HepG2 (cell line): Measurements from ENCODE around the gene TTBK1. TPM values are rescaled to one million over a fixed set of nuclear protein-coding genes. Genes with fewer than 3 reads are reported as not detected.
A peak's percentile ranks its signal among the peaks of the same experiment; 100 is the strongest.

Experiments
- ARID2 ChIP-seq: sonication (generic); formaldehyde crosslinking; IDR thresholded peaks from 2 replicates; pipeline ENCODE4 v1.8.1; 2022; ENCODE audit warnings: mild to moderate bottlenecking, missing genetic modification reagents, borderline replicate concordance
- GFI1 ChIP-seq: sonication (generic); formaldehyde crosslinking; IDR thresholded peaks from 2 replicates; pipeline ENCODE4 v1.5.0; 2020; ENCODE audit warnings: missing genetic modification reagents, mild to moderate bottlenecking, borderline replicate concordance
- NCOA2 ChIP-seq: sonication (generic); formaldehyde crosslinking; IDR thresholded peaks from 2 replicates; pipeline ENCODE4 v1.8.0; 2022; ENCODE audit warnings: inconsistent platforms
- NFATC3 ChIP-seq: sonication (generic); formaldehyde crosslinking; IDR thresholded peaks from 2 replicates; pipeline ENCODE4 v1.5.1; 2020; ENCODE audit warnings: mild to moderate bottlenecking, missing genetic modification reagents
- ONECUT2 ChIP-seq: sonication (generic); formaldehyde crosslinking; IDR thresholded peaks from 2 replicates; pipeline ENCODE4 v1.4.0; 2020; ENCODE audit warnings: missing genetic modification reagents
- PLRG1 ChIP-seq: fragments of 450-650 bp; conservative IDR thresholded peaks from 2 replicates; pipeline ENCODE4 v1.6.1; 2016
- TAF1 ChIP-seq: sonication (generic); formaldehyde crosslinking; IDR thresholded peaks from 2 replicates; pipeline ENCODE4 v1.4.0; 2020; ENCODE audit warnings: missing genetic modification reagents
- TMF1 ChIP-seq: sonication (generic); formaldehyde crosslinking; IDR thresholded peaks from 2 replicates; pipeline ENCODE4 v1.8.1; 2022; ENCODE audit warnings: low read depth, missing genetic modification reagents
- ZC3H13 ChIP-seq: sonication (generic); formaldehyde crosslinking; IDR thresholded peaks from 2 replicates; pipeline ENCODE4 v1.8.1; 2023; ENCODE audit warnings: mild to moderate bottlenecking, missing genetic modification reagents, moderate library complexity
- ZFP41 ChIP-seq: sonication (generic); formaldehyde crosslinking; IDR thresholded peaks from 2 replicates; pipeline ENCODE4 v1.4.0; 2020; ENCODE audit warnings: mild to moderate bottlenecking, missing genetic modification reagents, borderline replicate concordance
- ZFX ChIP-seq: sonication (generic); formaldehyde crosslinking; IDR thresholded peaks from 2 replicates; pipeline ENCODE4 v1.4.0; 2020; ENCODE audit warnings: mild to moderate bottlenecking, low read depth, missing genetic modification reagents, moderate library complexity
- ZNF10 ChIP-seq: sonication (generic); formaldehyde crosslinking; IDR thresholded peaks from 2 replicates; pipeline ENCODE4 v1.4.0; 2020; ENCODE audit warnings: mild to moderate bottlenecking, low read depth, missing genetic modification reagents, borderline replicate concordance
- ZNF615 ChIP-seq: sonication (generic); formaldehyde crosslinking; IDR thresholded peaks from 2 replicates; pipeline ENCODE4 v1.5.0; 2020; ENCODE audit warnings: mild to moderate bottlenecking, missing genetic modification reagents, borderline replicate concordance
- ZNF616 ChIP-seq: sonication (generic); formaldehyde crosslinking; IDR thresholded peaks from 2 replicates; pipeline ENCODE4 v1.5.0; 2020; ENCODE audit warnings: low read depth, mild to moderate bottlenecking, missing genetic modification reagents
- ZNF629 ChIP-seq: sonication (generic); formaldehyde crosslinking; conservative IDR thresholded peaks from 2 replicates; pipeline ENCODE4 v1.5.0; 2020; ENCODE audit warnings: missing genetic modification reagents
- polyA plus RNA-seq, 8 experiments: library from polyadenylated mRNA; depleted of rRNA in 3 of 8; stranded (reverse) in 7 of 8; unstranded in 1 of 8; fragments of >200 nt; fragmentation: Illumina TruSeq in 4 of 8; extraction: Trizol in 4 of 8; gene quantifications; 2 replicates each; pipeline versions ENCODE4 v1.2.1 to v1.2.3, GENCODE V29; 2011 to 2016; ENCODE audit warnings: low read depth in 4 of 8, missing spikeins in 1 of 8, mixed read lengths in 1 of 8; ENCODE audit not compliant: insufficient read depth in 1 of 8
- total RNA-seq, 5 experiments: library from RNA; depleted of rRNA; stranded (reverse); fragments of >200 nt; fragmentation: Illumina TruSeq; extraction: Trizol; gene quantifications; 2 replicates each; pipeline ENCODE4 v1.2.3, GENCODE V29; 2016; ENCODE audit warnings: low read depth in 1 of 5
- TF ChIP-seq, protein P1 (sequence below): IDR thresholded peaks from 2 replicates; pipeline ENCODE4 v1.6.1; 2016; ENCODE audit warnings: low read depth
- TF ChIP-seq, protein P2 (sequence below): sonication (generic); formaldehyde crosslinking; IDR thresholded peaks from 2 replicates; pipeline ENCODE4 v1.4.0; 2020; ENCODE audit warnings: mild to moderate bottlenecking, missing genetic modification reagents

TTBK1 gene
- total and polyA plus RNA-seq, 2 of the 13 experiments (the other 11 are each of a cell fraction or from before 2014, with no cell fraction given): 0.24 to 0.33 TPM

DNA sequence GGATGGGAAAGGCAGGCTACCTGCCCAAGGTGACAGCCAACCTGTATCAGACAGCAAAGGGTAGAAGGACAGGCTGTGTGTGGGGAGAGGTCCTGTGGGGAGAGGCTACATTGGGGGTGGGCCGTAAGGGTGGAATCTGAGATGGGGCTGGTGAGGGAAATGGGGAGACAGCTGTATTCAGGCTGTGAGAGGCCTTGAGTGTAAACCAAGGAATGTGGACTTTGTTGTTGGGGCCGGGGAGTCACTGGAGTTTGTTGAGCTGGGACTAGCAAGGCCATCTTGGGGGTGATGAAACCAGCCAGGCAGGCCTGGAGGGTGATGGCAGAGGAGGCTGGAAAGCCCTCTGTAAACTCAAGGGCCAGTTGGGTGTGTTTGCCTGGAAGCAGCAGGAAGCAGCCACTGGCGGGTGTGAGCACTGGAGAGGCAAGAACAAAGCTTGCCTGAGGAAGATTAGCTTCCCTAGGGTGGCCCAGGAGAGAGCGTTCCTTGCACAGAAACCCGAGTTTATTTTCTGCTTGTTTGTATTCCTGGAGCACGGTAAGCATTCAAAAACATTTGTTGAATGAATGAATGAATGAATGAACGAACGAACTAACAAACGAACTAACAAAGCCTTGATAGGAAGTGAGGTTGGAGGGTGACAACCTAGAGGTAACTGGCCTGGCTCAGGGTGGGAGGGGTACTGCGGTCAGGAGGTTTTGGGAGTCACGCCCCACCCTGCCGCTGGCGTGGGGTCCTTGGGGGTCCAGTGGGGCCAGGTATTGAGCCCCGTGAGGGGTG is 18.9 kb downstream of the TTBK1 start (continued):
- TF ChIP-seq, protein P1, sequence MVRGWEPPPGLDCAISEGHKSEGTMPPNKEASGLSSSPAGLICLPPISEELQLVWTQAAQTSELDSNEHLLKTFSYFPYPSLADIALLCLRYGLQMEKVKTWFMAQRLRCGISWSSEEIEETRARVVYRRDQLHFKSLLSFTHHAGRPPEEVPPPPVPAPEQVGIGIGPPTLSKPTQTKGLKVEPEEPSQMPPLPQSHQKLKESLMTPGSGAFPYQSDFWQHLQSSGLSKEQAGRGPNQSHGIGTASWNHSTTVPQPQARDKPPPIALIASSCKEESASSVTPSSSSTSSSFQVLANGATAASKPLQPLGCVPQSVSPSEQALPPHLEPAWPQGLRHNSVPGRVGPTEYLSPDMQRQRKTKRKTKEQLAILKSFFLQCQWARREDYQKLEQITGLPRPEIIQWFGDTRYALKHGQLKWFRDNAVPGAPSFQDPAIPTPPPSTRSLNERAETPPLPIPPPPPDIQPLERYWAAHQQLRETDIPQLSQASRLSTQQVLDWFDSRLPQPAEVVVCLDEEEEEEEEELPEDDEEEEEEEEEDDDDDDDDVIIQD (CRISPR knock-in tag): no peak
- no peak for TF ChIP-seq ZFP41 (CRISPR knock-in tag)
- TF ChIP-seq TMF1 (CRISPR knock-in tag): no peak
- peak; percentile 34; the same call in 1 of the 2 replicates for TF ChIP-seq ZFX (CRISPR knock-in tag)
- TF ChIP-seq ONECUT2 (CRISPR knock-in tag): no peak
- TF ChIP-seq NCOA2 (CRISPR knock-in tag): peak; percentile 65
- no peak for TF ChIP-seq ZNF10 (CRISPR knock-in tag)
- no peak for TF ChIP-seq ZC3H13 (CRISPR knock-in tag)
- TF ChIP-seq TAF1 (CRISPR knock-in tag): no peak
- TF ChIP-seq ARID2 (CRISPR knock-in tag): no peak
- TF ChIP-seq NFATC3 (CRISPR knock-in tag): no peak
- TF ChIP-seq ZNF616 (CRISPR knock-in tag): no peak
- no peak for TF ChIP-seq GFI1 (CRISPR knock-in tag)
- no peak for TF ChIP-seq ZNF629 (CRISPR knock-in tag)
- TF ChIP-seq ZNF615 (CRISPR knock-in tag): no peak
- no peak for TF ChIP-seq PLRG1
- TF ChIP-seq, protein P2, sequence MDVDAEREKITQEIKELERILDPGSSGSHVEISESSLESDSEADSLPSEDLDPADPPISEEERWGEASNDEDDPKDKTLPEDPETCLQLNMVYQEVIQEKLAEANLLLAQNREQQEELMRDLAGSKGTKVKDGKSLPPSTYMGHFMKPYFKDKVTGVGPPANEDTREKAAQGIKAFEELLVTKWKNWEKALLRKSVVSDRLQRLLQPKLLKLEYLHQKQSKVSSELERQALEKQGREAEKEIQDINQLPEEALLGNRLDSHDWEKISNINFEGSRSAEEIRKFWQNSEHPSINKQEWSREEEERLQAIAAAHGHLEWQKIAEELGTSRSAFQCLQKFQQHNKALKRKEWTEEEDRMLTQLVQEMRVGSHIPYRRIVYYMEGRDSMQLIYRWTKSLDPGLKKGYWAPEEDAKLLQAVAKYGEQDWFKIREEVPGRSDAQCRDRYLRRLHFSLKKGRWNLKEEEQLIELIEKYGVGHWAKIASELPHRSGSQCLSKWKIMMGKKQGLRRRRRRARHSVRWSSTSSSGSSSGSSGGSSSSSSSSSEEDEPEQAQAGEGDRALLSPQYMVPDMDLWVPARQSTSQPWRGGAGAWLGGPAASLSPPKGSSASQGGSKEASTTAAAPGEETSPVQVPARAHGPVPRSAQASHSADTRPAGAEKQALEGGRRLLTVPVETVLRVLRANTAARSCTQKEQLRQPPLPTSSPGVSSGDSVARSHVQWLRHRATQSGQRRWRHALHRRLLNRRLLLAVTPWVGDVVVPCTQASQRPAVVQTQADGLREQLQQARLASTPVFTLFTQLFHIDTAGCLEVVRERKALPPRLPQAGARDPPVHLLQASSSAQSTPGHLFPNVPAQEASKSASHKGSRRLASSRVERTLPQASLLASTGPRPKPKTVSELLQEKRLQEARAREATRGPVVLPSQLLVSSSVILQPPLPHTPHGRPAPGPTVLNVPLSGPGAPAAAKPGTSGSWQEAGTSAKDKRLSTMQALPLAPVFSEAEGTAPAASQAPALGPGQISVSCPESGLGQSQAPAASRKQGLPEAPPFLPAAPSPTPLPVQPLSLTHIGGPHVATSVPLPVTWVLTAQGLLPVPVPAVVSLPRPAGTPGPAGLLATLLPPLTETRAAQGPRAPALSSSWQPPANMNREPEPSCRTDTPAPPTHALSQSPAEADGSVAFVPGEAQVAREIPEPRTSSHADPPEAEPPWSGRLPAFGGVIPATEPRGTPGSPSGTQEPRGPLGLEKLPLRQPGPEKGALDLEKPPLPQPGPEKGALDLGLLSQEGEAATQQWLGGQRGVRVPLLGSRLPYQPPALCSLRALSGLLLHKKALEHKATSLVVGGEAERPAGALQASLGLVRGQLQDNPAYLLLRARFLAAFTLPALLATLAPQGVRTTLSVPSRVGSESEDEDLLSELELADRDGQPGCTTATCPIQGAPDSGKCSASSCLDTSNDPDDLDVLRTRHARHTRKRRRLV (CRISPR knock-in tag): no peak
